ENCODE data around the gene BPIFA2.
"Not testable (repeated sequence)": the region's sequence is repeated elsewhere in the genome, so short reads cannot be mapped to it uniquely, and the experiment has no call there.

The BPIFA2 gene

DNA sequence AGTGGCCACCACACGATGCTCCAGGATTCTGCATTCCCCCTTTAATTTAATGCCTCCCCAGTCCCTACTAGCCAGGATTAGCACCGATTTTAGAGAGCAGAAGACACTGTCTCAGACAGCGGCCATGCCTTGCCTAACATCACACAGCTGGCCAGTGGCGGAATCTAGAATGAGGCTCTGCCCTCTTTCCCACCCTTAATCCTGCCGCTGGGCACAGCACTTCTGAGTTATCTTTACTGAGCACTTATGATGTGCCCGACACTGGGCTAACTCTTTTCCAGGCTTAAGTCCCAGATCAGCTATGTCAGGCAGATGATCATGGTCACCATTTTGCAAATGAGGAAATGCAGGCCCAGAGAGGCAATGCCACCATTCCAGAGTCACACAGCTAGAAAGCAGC lies 5.6 kb upstream of the BPIFA2 start:
- DNase-seq = no peak

DNA sequence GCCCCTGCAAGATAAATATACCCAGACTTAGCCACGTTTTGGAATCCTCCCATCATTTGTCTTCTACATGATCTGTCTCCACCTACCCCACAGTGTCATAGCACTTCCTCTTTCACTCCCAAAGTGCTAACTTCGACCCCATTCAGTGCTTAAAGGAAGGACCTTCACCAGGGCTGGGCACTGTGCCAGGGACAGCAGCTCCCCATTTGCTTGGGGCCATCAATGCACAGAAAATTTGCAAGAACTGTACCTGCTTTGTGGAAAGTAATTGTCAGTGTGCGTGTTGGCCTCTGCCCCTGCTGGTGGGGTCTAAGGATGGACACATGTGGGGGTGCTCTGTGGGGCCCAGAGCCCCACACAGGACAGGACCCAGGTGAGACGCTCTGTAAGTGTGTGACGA lies 5.2 kb upstream of the BPIFA2 start:
- no peak for DNase-seq

DNA sequence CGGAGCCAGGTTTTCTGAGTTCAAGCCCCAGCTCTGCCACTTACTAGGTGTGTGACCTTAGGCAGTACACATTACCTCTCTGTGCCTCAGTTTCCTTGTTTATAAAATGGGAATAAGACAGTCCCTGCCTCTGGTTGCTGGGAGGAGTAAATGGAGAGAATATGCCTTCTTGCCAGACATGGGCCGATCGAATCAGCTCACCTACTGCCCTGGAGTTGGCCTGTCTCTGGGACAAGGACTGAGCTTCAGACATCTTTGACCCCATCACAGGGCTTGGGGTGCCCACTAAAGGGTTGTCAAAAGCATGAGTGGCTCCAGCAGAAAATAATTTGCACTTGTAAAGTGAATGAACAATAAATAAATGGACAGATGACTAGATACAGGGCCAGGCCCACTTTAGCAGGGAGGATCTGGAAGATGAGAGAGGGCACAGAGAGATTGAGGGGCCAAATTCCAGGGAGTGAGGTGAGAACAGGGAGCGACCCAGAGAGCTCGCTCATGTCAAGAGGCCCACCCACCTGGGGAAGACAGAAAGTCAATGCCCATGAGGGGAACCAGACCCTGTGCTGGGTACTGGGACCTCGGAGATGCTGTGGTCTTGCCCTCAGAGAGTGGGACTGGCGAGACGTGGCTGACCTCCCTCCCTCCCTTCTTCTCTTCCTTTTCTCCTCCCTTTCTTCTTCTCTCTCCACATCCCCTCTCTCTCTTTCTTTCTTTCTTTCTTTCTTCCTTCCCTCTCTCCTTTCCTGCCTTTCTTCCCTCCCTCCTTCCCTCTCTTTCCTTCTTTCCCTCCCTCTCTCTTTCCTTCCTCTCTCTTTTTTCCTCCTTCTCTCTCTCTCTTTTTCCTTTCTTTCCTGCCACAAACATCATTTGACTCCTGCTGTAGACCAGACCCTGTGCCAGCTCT lies 3.9 kb upstream of the BPIFA2 start:
- DNase-seq = no peak

DNA sequence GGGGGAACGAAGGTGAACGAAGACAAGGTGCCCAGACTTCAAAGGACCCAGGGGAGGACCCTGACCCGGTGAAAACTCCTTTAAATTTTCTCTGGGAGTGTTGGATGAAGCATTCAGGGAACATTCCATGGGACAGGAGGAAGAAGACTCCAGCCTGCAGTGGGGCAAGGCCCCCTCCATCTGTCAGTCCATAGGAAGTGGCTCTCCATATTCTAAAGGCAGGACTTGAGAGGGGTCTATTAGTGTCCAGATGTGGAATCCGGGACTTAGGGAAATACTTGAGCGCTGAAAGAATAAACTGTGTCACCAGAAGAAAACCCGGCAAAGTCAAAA lies 3.2 kb upstream of the BPIFA2 start:
- no peak for DNase-seq

GRCh38 chr20:33165416-33166055 lies 2.4 kb upstream of the BPIFA2 start:
- no peak for DNase-seq

DNA sequence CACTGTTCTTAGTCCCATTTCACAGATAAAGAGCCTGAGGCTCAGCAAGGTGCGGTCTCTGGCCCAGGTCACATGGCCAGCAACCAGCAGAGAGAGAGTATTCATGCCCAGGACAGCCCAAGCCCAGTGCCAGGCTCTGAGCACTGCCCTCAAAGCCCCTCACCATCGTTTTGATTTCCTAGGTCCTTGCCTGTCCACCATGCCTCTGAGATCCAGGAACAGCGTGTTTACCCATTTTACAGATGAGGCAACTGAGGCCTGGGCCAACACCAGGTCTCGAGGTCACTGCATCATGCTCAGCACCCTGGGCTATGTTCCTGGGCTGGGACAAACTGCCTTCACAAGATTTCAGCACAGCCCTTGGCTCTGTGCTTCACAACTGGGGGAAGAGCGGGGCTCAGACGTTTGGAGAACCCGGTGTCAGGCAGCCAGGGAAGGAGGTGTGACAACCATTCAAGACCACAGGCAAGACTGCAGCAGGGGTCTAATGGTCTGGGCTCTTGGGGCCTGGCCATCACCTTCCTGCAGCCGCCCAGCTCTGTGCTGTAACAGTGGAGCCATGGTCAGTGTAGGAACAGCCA lies 1.3 kb upstream of the BPIFA2 start:
- DNase-seq = no peak

DNA sequence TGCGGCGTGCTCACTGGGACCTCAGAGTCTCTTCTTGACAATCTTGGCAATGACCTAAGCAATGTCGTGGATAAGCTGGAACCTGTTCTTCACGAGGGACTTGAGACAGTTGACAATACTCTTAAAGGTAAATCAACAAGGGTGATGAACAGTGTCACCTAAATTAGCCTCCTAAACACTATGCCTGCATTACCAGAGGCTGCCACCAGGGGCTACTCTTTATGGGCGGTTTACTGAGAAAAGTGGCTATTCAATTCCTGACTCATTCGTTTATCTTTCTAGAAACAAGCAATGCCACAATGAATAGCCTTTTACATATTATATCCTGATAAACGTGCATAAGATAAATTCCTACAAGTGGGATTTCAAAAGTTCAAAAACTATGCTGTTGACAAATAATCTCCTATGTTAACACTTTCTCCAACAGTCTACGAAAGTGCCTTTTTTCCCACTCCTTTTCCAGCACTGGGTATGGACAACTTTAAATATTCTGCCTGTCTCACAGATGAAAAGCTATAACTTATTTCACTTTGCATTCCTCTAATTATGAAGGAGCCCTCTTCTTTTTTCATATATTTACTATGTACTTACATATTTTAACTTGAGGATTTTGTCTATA lies 1.3 kb downstream of the BPIFA2 start:
- peak; percentile 33 for DNase-seq

- no peak for DNase-seq
Measured at GRCh38 chr20:33172781-33173180, 4.8 kb downstream of the BPIFA2 start.

- no peak for DNase-seq
Measured at GRCh38 chr20:33175123-33175522, 7.2 kb downstream of the BPIFA2 start.

GRCh38 chr20:33176101-33176500 lies 8.1 kb downstream of the BPIFA2 start:
- no peak for DNase-seq

GRCh38 chr20:33177866-33178265 lies 9.9 kb downstream of the BPIFA2 start:
- DNase-seq = no peak

GRCh38 chr20:33178726-33179125 lies 10.8 kb downstream of the BPIFA2 start:
- no peak for DNase-seq

GRCh38 chr20:33180169-33180568 lies 12.2 kb downstream of the BPIFA2 start:
- no peak for DNase-seq

DNA sequence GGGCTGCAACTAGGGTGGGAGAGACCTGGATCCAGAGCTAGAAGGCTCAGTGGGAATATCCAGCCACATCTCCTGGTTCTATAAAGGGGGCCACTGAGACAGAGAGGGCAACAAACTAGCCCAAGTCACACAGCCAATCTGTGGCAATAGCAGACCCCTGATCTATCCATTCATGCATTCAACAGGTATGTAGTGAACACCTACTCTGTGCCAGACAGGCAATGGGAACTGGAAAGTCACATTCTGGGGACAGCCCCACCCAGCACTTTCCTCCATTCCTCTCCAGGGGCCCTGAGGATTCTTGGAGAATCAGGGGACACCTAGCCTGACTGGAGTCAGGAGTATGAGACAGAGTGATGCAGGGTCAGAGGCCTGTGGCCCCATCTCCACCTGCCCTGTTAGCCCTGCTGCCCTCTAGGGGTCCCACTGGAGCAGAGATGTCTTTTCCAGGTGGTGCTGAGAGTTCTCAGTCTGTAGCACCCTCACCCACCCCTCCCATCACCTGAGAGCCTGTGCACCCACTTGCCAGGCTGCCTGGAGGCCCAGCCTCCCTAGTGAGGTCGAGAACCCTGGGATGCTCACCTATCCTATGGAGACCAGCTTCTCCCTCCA lies 13.6 kb downstream of the BPIFA2 start:
- no peak for DNase-seq

DNA sequence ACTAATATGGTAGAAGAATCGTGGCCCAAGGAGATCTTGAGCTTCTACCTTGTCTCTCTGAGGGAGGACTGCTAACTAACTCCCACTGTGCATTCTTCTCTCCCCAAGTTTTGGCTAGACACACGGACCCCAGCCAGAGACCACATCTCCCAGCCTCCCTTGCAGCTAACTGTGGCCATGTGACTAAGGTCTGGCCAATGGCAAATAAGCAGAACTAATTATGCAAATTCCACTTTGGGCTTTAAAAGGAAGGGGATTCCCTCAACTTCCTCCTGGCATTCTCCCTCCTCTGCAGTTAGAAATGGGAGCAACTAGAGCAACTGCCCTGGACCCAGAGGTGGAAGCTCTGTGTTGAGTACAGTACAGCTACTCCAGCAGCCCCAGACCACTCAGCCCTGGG lies 15.4 kb downstream of the BPIFA2 start:
- DNase-seq = no peak

DNA sequence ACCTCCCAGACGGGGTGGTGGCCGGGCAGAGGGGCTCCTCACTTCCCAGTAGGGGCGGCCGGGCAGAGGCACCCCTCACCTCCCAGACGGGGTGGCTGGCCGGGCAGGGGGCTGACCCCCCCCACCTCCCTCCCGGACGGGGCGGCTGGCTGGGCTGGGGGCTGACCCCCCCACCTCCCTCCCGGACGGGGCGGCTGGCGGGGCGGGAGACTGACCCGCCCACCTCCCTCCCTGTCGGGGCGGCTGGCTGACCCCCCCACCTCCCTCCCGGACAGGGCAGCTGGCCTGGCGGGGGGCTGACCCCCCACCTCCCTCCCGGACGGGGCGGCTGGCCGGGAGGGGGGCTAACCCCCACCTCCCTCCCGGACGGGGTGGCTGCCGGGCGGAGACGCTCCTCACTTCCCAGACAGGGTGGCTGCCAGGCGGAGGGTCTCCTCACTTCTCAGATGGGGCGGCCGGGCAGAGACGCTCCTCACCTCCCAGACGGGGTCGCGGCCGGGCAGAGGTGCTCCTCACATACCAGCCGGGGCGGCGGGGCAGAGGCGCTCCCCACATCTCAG lies 17.2 kb downstream of the BPIFA2 start:
- not testable (repeated sequence) for DNase-seq

DNA sequence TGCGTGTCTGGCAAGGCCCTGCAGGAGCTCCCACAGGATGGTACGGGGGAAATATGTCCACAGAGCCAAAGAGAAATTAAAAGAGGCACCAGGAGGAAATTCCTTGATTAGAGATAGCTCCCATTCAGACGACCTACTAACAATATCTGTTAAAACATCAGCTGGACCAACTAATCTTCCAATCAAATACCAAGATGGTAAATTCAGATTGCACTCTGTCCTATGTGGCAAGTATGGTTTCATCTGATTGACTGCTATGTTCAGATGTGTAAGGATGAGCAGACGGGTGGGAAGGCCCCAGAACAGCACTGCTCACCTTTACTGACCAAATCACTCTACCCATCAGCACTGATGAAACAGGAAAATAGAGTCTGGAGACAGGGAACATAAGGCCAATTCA lies 19.5 kb downstream of the BPIFA2 start:
- no peak for DNase-seq

DNA sequence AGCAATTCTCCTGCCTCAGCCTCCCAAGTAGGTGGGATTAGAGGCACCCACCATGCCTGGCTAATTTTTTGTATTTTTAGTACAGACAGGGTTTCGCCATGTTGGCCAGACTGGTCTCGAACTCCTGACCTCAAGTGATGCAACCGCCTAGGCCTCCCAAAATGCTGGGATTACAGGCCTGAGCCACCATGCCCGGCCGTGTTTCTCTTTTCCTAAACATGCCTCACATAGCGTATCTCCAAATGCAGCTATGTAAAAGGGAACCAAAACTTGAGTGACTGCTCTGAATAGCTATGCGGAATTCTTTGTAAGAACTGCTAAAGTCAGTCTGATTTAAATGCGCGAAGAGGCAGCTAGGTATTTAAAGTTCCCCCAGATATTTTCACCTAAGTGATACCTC lies 20.5 kb downstream of the BPIFA2 start:
- no peak for DNase-seq

DNA sequence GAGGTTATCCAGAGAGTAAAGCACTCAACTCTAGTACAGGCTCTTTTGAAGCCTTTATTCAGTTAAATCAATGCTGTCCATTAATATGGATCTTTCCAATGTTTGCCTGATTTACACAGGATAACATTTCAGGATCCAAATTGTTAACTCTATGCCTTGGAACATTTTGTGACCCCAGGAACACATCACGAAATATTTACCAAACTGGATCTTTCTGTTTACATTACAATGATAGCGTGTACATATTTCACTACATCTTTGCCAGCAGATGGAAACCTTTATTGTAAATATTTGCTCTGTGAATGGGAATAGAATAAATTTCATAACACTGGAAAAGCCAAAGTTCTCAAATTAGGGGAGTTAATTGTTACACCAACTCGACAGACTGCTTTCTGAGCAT lies 23.5 kb downstream of the BPIFA2 start:
- no peak for DNase-seq

DNA sequence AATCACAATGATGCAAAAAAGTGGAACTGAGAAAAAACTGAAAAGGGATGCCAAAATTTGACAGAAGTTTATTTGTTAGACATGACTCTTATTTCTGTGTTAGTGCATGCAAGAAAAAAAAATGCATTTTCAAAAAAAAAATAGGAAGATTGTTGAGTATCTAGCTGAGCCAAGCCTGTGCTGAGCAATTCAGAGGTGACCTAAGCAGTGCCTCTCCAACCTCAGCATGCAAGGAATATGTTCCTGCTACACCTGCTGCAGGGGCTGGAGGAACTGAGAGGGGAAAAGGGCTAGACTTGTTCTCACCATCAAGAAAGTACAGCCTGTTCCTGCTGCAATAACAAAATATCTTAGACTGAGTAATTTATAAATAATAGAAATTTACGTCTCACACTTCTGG lies 24.0 kb downstream of the BPIFA2 start:
- DNase-seq = no peak

DNA sequence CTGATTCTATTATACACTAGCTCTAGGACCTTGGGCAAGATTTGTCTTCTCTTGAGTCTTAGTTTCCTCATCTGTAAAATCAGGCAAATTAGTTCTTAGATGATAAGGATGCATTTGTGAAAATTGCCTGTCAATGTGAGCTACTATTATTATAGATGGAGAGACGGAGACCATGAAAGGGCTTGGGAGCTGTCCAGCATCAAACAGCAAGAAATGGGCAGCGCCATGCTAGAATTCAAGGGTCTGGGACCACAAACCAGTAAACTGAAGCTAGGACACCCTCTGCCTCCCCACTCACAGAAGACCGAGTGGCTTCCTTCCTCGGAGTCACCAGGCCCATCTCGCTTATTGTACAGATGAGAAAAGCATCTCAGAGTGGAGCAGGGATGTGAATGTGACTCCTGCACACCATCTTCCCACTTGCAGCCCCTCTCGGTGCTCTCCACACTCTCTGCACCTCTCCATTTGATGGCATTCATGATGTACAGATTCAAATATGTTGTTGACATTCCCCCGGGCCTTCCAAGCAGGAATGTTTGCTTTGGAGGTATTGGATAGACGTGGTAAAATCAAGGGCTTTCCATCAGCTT lies 25.0 kb downstream of the BPIFA2 start:
- no peak for DNase-seq

DNA sequence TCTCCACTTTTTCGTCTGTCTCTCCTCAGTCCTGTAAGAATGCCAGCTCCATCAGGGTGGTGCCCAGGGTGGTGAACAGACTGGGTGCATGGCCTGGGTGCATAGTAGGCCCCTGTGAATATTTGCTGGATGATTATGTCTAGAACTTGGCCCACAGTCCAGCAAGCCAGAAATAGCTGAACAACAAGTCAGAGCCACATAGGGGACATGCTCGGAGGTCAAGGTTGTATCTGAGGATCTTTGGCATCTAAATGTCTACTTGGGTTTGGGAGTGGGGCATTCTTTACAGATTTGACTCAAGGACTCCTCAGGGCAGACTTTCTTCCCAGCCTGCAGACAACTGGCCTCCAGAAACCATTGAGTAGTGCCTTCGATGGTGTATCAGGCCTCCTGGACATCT lies 31.1 kb downstream of the BPIFA2 start:
- DNase-seq = no peak

GRCh38 chr20:33202451-33202850 lies 34.5 kb downstream of the BPIFA2 start:
- no peak for DNase-seq
